Neuron (in vitro differentiated cells): ENCODE data around the gene ZBTB16.

Experiments
- H2AFZ ChIP-seq: one replicate; pipeline ENCODE4 v1.6.1; 2013; ENCODE audit warnings: low read depth, mild to moderate bottlenecking, inconsistent platforms, low read length, moderate library complexity
- H3K27me3 ChIP-seq: one replicate; pipeline ENCODE4 v1.6.1; 2013; ENCODE audit warnings: low read length; ENCODE audit not compliant: insufficient read depth
- H3K36me3 ChIP-seq: one replicate; pipeline ENCODE4 v1.6.1; 2013; ENCODE audit warnings: low read length; ENCODE audit not compliant: insufficient read depth
- H3K4me1 ChIP-seq: one replicate; pipeline ENCODE4 v1.6.1; 2013; ENCODE audit warnings: low read length; ENCODE audit not compliant: insufficient read depth
- H3K4me3 ChIP-seq: 2 replicates; pipeline ENCODE4 v1.5.1; 2013; ENCODE audit warnings: mild to moderate bottlenecking, low read length, moderate library complexity
- H3K9me3 ChIP-seq: one replicate; pipeline ENCODE4 v1.6.1; 2013; ENCODE audit warnings: low read length

Gene ZBTB16

GRCh38 chr11:114074546-114075343, 15.2 kb downstream of the ZBTB16 start:
- peaks cover 17% of the 10 kb centered on the region for H3K36me3 ChIP-seq
- no peak overlapping the region for H3K4me3 ChIP-seq
- H3K27me3 ChIP-seq = no peaks in the 10 kb centered on the region
- H2AFZ ChIP-seq = no peak overlapping the region
- peaks cover 54% of the 10 kb centered on the region for H3K4me1 ChIP-seq
- no peaks in the 10 kb centered on the region for H3K9me3 ChIP-seq

- Histone ChIP-seq H2AFZ (no peak overlapping the region), H3K4me3 (no peak overlapping the region), H3K4me1 (peaks cover 59% of the 10 kb centered on the region), H3K36me3 (peaks cover 16% of the 10 kb centered on the region), H3K27me3 (no peaks in the 10 kb centered on the region), H3K9me3 (no peaks in the 10 kb centered on the region)
These were observed 15.8 kb downstream of the ZBTB16 start for GRCh38 chr11:114075344-114075610.

GRCh38 chr11:114075891-114076441, 16.5 kb downstream of the ZBTB16 start:
- peaks cover 65% of the 10 kb centered on the region for H3K4me1 ChIP-seq
- no peak overlapping the region for H2AFZ ChIP-seq
- peaks cover 14% of the 10 kb centered on the region for H3K36me3 ChIP-seq
- H3K27me3 ChIP-seq = no peaks in the 10 kb centered on the region
- no peaks in the 10 kb centered on the region for H3K9me3 ChIP-seq
- H3K4me3 ChIP-seq = no peak overlapping the region

- Histone ChIP-seq H2AFZ (no peak overlapping the region), H3K36me3 (peaks cover 14% of the 10 kb centered on the region), H3K27me3 (no peaks in the 10 kb centered on the region), H3K9me3 (no peaks in the 10 kb centered on the region), H3K4me1 (peaks cover 65% of the 10 kb centered on the region), H3K4me3 (no peak overlapping the region)
These were observed 17.4 kb downstream of the ZBTB16 start for GRCh38 chr11:114076921-114077331.

- Histone ChIP-seq H3K27me3 (no peaks in the 10 kb centered on the region), H3K9me3 (no peaks in the 10 kb centered on the region), H3K4me3 (no peak overlapping the region), H3K36me3 (peaks cover 9% of the 10 kb centered on the region), H2AFZ (no peak overlapping the region), H3K4me1 (peaks cover 68% of the 10 kb centered on the region)
These were observed 18.2 kb downstream of the ZBTB16 start for GRCh38 chr11:114077482-114078305.

GRCh38 chr11:114078423-114078822, 18.9 kb downstream of the ZBTB16 start:
- no peak overlapping the region for H3K4me3 ChIP-seq
- H3K9me3 ChIP-seq = no peaks in the 10 kb centered on the region
- H2AFZ ChIP-seq = no peak overlapping the region
- H3K4me1 ChIP-seq = peaks cover 70% of the 10 kb centered on the region
- H3K27me3 ChIP-seq = no peaks in the 10 kb centered on the region
- H3K36me3 ChIP-seq = peaks cover 12% of the 10 kb centered on the region

- H3K4me1 ChIP-seq = peaks cover 62% of the 10 kb centered on the region
- no peaks in the 10 kb centered on the region for H3K9me3 ChIP-seq
- peaks cover 12% of the 10 kb centered on the region for H3K36me3 ChIP-seq
- no peak overlapping the region for H2AFZ ChIP-seq
- no peaks in the 10 kb centered on the region for H3K27me3 ChIP-seq
- H3K4me3 ChIP-seq = no peak overlapping the region
These were observed 20.1 kb downstream of the ZBTB16 start for GRCh38 chr11:114079511-114080065.

GRCh38 chr11:114080219-114080618, 20.7 kb downstream of the ZBTB16 start:
- H3K4me1 ChIP-seq = peaks cover 57% of the 10 kb centered on the region

GRCh38 chr11:114080769-114081168, 21.3 kb downstream of the ZBTB16 start:
- H3K9me3 ChIP-seq = no peaks in the 10 kb centered on the region
- H2AFZ ChIP-seq = no peak overlapping the region
- peaks cover 14% of the 10 kb centered on the region for H3K36me3 ChIP-seq
- H3K27me3 ChIP-seq = no peaks in the 10 kb centered on the region
- no peak overlapping the region for H3K4me3 ChIP-seq
- H3K4me1 ChIP-seq = peaks cover 55% of the 10 kb centered on the region

More at GRCh38 chr11:114080219-114080618, 20.7 kb downstream of the ZBTB16 start:
- Histone ChIP-seq H3K4me3 (no peak overlapping the region), H3K9me3 (no peaks in the 10 kb centered on the region), H3K27me3 (no peaks in the 10 kb centered on the region), H2AFZ (no peak overlapping the region), H3K36me3 (peaks cover 12% of the 10 kb centered on the region)

- H3K4me3 ChIP-seq = no peak overlapping the region
- H3K27me3 ChIP-seq = no peaks in the 10 kb centered on the region
- H2AFZ ChIP-seq = no peak overlapping the region
- H3K9me3 ChIP-seq = no peaks in the 10 kb centered on the region
- H3K36me3 ChIP-seq = peaks cover 15% of the 10 kb centered on the region
- H3K4me1 ChIP-seq = peaks cover 45% of the 10 kb centered on the region
These were observed 22.3 kb downstream of the ZBTB16 start for GRCh38 chr11:114081641-114082414.

GRCh38 chr11:114082415-114082748, 22.9 kb downstream of the ZBTB16 start:
- Histone ChIP-seq H3K9me3 (no peaks in the 10 kb centered on the region), H2AFZ (no peak overlapping the region), H3K4me1 (peaks cover 40% of the 10 kb centered on the region), H3K36me3 (peaks cover 10% of the 10 kb centered on the region), H3K27me3 (no peaks in the 10 kb centered on the region), H3K4me3 (no peak overlapping the region)

- H3K4me3 ChIP-seq = no peak overlapping the region
- H3K27me3 ChIP-seq = no peaks in the 10 kb centered on the region
- H3K4me1 ChIP-seq = peaks cover 36% of the 10 kb centered on the region
- H3K36me3 ChIP-seq = peaks cover 10% of the 10 kb centered on the region
- H3K9me3 ChIP-seq = no peaks in the 10 kb centered on the region
- no peak overlapping the region for H2AFZ ChIP-seq
These were observed 23.3 kb downstream of the ZBTB16 start for GRCh38 chr11:114082767-114083181.
